BLaER1 (cell line): ENCODE measurements around the gene SH3TC1.
A peak's percentile ranks its signal among the peaks of the same experiment; 100 is the strongest.

Source experiments
- H3K27ac ChIP-seq: shearing (Covaris generic); formaldehyde crosslinking; 2 replicates; pipeline ENCODE4 v1.8.1; 2022
- H3K27me3 ChIP-seq: shearing (Covaris generic); formaldehyde crosslinking; 2 replicates; pipeline ENCODE4 v1.8.1; 2022
- H3K36me3 ChIP-seq: shearing (Covaris generic); formaldehyde crosslinking; 2 replicates; pipeline ENCODE4 v1.8.1; 2022
- H3K4me1 ChIP-seq: shearing (Covaris generic); formaldehyde crosslinking; 2 replicates; pipeline ENCODE4 v1.8.1; 2022
- H3K4me2 ChIP-seq: shearing (Covaris generic); formaldehyde crosslinking; 2 replicates; pipeline ENCODE4 v1.8.1; 2022
- H3K4me3 ChIP-seq: shearing (Covaris generic); formaldehyde crosslinking; 2 replicates; pipeline ENCODE4 v1.8.1; 2022
- H3K9ac ChIP-seq: shearing (Covaris generic); formaldehyde crosslinking; 2 replicates; pipeline ENCODE4 v1.8.1; 2022
- H3K9me3 ChIP-seq: shearing (Covaris generic); formaldehyde crosslinking; 2 replicates; pipeline ENCODE4 v1.8.1; 2022
- H4K20me1 ChIP-seq: shearing (Covaris generic); formaldehyde crosslinking; 2 replicates; pipeline ENCODE4 v1.8.1; 2022
- Cebpa-rat ChIP-seq: shearing (Covaris generic); IDR thresholded peaks from 2 replicates; pipeline ENCODE4 v1.8.1; 2022

Gene SH3TC1

DNA sequence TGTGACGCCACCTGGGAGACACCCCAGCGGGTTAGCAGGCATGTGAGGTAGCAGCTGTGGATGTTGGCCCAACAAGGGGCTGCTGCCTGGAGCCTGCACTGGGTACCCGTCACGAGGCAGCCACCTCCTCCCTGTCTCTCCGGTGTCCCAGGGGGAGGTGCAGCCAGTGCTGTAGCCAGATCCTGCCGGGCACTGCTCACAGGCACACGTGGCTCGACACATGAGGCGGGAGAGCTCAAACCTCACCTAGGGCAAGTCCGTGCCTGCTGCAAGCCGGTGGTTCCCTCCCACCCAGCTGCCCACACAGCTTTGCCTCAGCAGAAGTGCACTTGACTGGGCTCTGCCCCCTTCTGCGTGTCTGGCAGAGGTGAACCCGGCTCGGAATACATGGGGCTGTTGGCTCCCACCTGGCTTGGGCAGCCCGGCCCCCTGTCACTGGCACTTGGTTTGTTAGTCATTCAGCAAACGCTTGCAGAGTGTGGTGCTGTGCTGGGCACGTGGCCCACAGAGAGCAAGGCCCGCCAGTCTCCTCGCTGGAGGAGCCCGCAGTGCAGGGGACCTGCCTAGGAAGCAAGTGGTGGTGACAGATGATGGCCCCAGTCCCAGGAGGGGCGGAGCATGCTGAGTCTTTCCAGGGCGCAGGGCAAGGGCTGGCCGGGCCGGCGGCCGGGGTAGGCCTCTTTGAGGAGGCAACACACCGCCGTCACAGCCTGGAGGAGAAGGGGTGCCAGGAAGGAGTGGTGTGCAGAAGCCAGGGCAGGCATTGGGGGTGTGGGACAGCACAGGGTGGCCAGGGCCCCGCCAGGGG, 10.1 kb upstream of the SH3TC1 start:
- Histone ChIP-seq H3K27ac (peak overlapping the region; percentile 27; the same call in 1 of the 2 replicates), H3K4me3 (no peak overlapping the region), H3K4me2 (peak overlapping the region; percentile 99), H3K4me1 (peaks cover 100% of the 10 kb centered on the region), H4K20me1 (no peaks in the 10 kb centered on the region), H3K9ac (no peak overlapping the region), H3K36me3 (no peaks in the 10 kb centered on the region), H3K9me3 (no peaks in the 10 kb centered on the region), H3K27me3 (no peaks in the 10 kb centered on the region; the same call in 1 of the 2 replicates)
- TF ChIP-seq Cebpa-rat: no peak

- Histone ChIP-seq H3K27ac (peak overlapping the region; percentile 27; the same call in 1 of the 2 replicates), H3K9ac (no peak overlapping the region), H3K36me3 (no peaks in the 10 kb centered on the region), H4K20me1 (no peaks in the 10 kb centered on the region), H3K4me1 (peaks cover 100% of the 10 kb centered on the region), H3K27me3 (peaks cover 7% of the 10 kb centered on the region), H3K9me3 (no peaks in the 10 kb centered on the region), H3K4me2 (peak overlapping the region; percentile 99), H3K4me3 (no peak overlapping the region)
- no peak for TF ChIP-seq Cebpa-rat
Measured at GRCh38 chr4:8189551-8190466, 9.3 kb upstream of the SH3TC1 start.

DNA sequence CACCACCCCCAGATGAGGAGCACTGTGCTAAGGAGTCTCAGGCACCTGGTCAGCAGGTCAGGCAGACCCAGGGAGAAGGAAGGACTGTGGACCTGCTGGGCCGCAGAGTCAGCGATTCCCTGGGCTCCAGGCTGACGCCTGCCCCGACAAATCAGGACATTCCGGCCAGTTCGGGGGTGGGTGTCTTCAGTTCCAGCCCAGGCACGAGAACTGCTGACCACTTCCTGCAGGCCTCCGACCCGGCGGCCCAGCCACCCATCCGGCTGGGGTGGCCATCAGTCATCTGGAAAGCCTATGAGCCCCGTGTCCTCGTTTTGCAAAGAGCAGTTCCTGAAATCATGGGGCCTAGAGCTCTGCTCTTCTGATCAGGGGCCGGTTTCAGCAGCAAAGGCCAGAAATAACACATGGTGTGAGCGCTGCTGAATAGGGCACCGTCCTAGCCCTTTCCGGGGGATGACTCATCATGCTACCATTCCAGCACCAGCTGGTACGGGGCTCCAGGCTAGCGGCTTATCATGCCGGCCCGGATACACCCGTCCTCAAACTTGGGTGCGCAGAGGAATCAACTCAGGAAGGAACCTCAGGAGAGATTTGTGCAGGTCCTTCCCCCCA, 7.8 kb upstream of the SH3TC1 start:
- H4K20me1 ChIP-seq: no peaks in the 10 kb centered on the region
- no peaks in the 10 kb centered on the region for H3K9me3 ChIP-seq
- no peaks in the 10 kb centered on the region for H3K36me3 ChIP-seq
- H3K4me2 ChIP-seq: peak overlapping the region; percentile 99
- H3K27ac ChIP-seq: peak overlapping the region; percentile 39
- TF ChIP-seq Cebpa-rat: no peak
- H3K4me1 ChIP-seq: peaks cover 100% of the 10 kb centered on the region
- peak overlapping the region; percentile 31; the same call in 1 of the 2 replicates for H3K9ac ChIP-seq
- H3K4me3 ChIP-seq: no peak overlapping the region
- peaks cover 14% of the 10 kb centered on the region for H3K27me3 ChIP-seq

GRCh38 chr4:8192748-8193738, 6.0 kb upstream of the SH3TC1 start:
- TF ChIP-seq Cebpa-rat: no peak
- H3K27ac ChIP-seq: no peak overlapping the region

DNA sequence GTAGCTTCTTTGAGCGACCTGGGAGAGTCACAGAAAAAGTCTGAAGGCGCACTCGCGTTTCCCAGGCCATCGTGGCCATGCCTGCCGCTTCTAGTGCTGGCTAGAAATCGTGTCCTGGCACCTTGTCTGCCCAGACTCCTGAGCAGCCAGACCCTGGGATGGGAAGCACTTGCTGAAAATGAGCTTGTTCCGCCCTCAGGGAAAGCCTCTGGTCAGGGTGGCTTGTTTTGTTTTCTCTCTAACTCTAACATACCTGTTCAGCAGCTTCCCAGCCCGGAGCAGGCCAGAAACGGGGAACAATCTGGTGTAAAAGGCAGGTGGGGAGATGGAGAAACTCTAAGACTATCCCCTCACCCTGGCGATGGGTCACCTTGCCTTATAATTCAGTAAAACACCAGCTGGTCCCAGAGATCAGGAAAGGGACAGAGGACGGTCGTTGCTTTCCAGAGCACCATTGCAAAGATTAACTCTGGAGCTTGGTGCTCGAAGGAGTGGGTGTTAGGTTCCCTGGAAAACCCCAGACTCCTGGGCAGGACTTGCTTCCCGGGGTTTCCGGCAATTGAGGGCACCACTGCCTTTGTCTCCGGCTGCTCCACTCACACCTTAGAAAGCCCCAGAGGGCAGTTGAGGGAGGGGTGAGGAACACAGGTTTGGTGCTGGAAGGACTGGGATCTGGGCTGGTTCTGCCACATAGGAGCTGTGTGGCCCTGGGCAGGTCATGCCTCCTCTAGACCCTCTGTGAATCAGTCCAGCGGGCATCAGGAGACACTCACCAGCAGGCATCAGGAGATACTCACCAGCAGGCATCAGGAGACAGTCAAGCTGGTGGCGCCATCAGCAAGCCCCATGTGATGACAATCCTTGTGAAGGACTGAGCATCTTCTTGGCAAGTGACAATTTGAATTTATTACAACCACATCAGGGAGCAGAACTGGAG, 4.5 kb upstream of the SH3TC1 start:
- Histone ChIP-seq H3K36me3 (no peaks in the 10 kb centered on the region), H3K4me2 (peak overlapping the region; percentile 99), H4K20me1 (no peaks in the 10 kb centered on the region), H3K4me3 (no peak overlapping the region), H3K9ac (no peak overlapping the region), H3K9me3 (no peaks in the 10 kb centered on the region), H3K27ac (no peak overlapping the region), H3K4me1 (peaks cover 100% of the 10 kb centered on the region), H3K27me3 (peaks cover 14% of the 10 kb centered on the region)
- no peak for TF ChIP-seq Cebpa-rat

More at GRCh38 chr4:8192748-8193738, 6.0 kb upstream of the SH3TC1 start:
- peak overlapping the region; percentile 99 for H3K4me2 ChIP-seq
- no peaks in the 10 kb centered on the region for H3K36me3 ChIP-seq
- H3K4me3 ChIP-seq: no peak overlapping the region
- H4K20me1 ChIP-seq: no peaks in the 10 kb centered on the region
- H3K9ac ChIP-seq: no peak overlapping the region
- no peaks in the 10 kb centered on the region for H3K9me3 ChIP-seq
- peaks cover 100% of the 10 kb centered on the region for H3K4me1 ChIP-seq
- H3K27me3 ChIP-seq: peaks cover 14% of the 10 kb centered on the region

DNA sequence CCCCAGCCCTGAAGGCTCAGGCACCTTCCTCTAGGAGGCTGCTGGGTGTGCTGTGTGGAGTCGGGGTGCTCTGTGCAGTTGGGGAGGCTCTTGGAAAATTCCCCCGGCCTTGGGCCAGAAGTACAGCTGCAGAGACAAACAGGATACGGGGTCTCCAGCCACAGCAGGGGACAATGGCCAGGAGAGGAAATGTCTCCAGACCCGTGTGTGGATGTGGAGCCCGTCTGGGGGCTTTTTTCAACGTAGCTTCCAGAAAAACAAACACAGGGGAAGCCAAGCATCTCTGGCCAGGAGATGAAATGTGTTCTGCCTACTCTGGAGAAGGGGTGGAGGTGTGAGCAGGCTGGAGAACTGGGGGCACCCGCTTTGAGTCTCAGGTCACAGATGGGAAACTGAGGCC, 3.7 kb upstream of the SH3TC1 start:
- no peaks in the 10 kb centered on the region for H3K36me3 ChIP-seq
- peak overlapping the region; percentile 99 for H3K4me2 ChIP-seq
- H3K9me3 ChIP-seq: no peaks in the 10 kb centered on the region
- H3K4me3 ChIP-seq: no peak overlapping the region
- H3K27me3 ChIP-seq: peaks cover 14% of the 10 kb centered on the region
- H3K27ac ChIP-seq: no peak overlapping the region
- H4K20me1 ChIP-seq: no peaks in the 10 kb centered on the region
- peaks cover 100% of the 10 kb centered on the region for H3K4me1 ChIP-seq
- no peak overlapping the region for H3K9ac ChIP-seq
- TF ChIP-seq Cebpa-rat: no peak

- Histone ChIP-seq H3K9ac (no peak overlapping the region), H4K20me1 (no peaks in the 10 kb centered on the region), H3K4me2 (peak overlapping the region; percentile 99), H3K4me1 (peaks cover 100% of the 10 kb centered on the region), H3K36me3 (no peaks in the 10 kb centered on the region), H3K9me3 (no peaks in the 10 kb centered on the region), H3K27ac (no peak overlapping the region), H3K27me3 (peaks cover 14% of the 10 kb centered on the region), H3K4me3 (no peak overlapping the region)
- no peak for TF ChIP-seq Cebpa-rat
Measured at GRCh38 chr4:8195841-8196458, 3.1 kb upstream of the SH3TC1 start.
